Hepatocyte (in vitro differentiated cells): Measurements from ENCODE around the gene ATG4B.

Experiments used
- CTCF ChIP-seq: fragments of 200-600 bp; sonication (generic); IDR thresholded peaks from 2 replicates; pipeline ENCODE4 v1.5.1; 2016; ENCODE audit warnings: antibody characterized with exemption, mild to moderate bottlenecking; ENCODE audit not compliant: poor library complexity
- EZH2 ChIP-seq: fragments of 200-600 bp; sonication (generic); IDR thresholded peaks from 2 replicates; pipeline ENCODE4 v1.6.1; 2016; ENCODE audit warnings: antibody characterized with exemption, mild to moderate bottlenecking, borderline replicate concordance

- TF ChIP-seq EZH2 (no peak), CTCF (no peak)
These were observed 33.0 kb downstream of the ATG4B start for GRCh38 chr2:241670333-241671110.
